ENCODE measurements around the gene KCNH2.

Gene KCNH2

DNA sequence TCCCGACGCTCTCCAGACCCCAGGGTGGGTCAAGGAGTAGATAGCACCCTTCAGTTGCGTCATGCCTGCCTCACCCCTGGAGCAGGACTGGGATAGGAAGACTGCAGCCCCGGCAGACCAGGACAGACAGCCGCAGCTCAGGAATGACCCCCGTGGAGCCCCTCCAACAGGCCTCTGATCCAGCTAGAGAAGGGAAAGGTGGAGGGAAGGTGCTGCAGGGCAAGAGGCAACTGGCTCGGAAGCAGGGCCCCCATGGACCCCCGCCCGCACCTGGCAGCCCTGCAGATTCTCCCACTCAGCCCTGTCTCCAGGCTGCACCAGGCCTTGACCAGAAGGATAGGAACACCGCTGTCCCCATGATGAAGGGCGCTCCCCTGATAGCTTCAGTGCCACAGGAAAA lies 7.7 kb downstream of the KCNH2 start:
- Histone ChIP-seq H3K9ac (ENCODE audit: low read depth, low read length) (no peak overlapping the region), H3K36me3 (ENCODE audit: insufficient read depth, low read length) (no peaks in the 10 kb centered on the region), H3K9me3 (ENCODE audit: control insufficient read depth, insufficient read depth, low read length) (no peaks in the 10 kb centered on the region), H3K4me1 (ENCODE audit: insufficient read depth, low read length) (peaks cover 8% of the 10 kb centered on the region; the same call in 1 of the 2 replicates)

DNA sequence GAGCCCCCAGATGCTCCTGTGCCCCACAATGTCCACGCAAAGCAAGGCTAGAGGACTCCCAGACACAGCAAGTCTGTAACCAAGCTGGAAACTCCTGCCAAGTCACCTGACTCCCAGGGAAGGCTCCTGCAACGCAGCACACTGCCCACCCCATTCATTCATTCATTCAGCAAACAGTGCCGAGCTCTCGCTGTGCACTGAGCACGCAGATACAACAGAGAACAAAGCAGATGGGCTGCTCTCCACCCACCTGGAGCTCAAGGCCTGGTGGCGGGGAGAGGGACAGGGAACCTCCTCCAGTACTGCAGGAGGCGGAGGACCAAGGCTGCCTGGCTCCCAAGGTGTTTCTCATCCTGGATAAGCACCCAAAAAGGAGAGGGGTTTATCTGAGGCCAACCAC lies 8.6 kb downstream of the KCNH2 start:
- H3K4me1 ChIP-seq (ENCODE audit: insufficient read depth, low read length) = peaks cover 6% of the 10 kb centered on the region; the same call in 1 of the 2 replicates

DNA sequence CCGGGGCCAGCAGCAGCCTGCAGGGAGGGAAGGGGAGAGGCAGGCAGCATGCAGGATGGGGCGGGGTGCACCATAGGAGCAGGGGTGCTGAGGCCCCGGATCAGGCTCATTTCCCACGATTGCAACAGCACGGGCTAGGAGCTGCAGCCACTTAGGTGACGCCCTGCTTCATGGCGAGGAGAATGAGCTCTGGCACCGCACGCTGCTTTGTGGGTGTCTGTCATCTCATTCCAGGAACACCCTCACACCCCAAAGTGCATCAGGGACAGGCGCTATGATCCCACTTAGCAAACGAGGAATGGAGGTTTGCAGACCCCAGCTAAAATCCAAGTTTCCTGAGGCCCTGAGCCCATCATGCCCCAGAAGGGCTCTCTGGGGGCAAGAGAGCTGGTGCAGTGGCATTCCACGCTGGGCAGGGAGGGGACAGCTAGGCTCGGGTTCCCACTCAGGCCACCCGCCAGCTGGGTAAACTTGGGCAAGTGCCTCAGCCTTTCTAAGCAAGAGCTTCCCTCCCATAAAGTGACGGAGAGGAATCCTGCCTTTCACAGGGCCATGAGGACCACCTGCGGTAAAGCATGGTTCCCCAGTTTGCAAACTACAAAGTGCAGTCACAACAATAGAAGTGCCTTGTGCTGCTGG lies 9.3 kb downstream of the KCNH2 start:
- Histone ChIP-seq H3K36me3 (ENCODE audit: insufficient read depth, low read length) (no peaks in the 10 kb centered on the region), H3K9ac (ENCODE audit: low read depth, low read length) (no peak overlapping the region), H3K9me3 (ENCODE audit: control insufficient read depth, insufficient read depth, low read length) (no peaks in the 10 kb centered on the region), H3K4me1 (ENCODE audit: insufficient read depth, low read length) (peaks cover 3% of the 10 kb centered on the region; the same call in 1 of the 2 replicates)

More for the DNA sequence above, 8.6 kb downstream of the KCNH2 start:
- Histone ChIP-seq H3K9me3 (ENCODE audit: control insufficient read depth, insufficient read depth, low read length) (no peaks in the 10 kb centered on the region), H3K36me3 (ENCODE audit: insufficient read depth, low read length) (no peaks in the 10 kb centered on the region), H3K9ac (ENCODE audit: low read depth, low read length) (no peak overlapping the region)

DNA sequence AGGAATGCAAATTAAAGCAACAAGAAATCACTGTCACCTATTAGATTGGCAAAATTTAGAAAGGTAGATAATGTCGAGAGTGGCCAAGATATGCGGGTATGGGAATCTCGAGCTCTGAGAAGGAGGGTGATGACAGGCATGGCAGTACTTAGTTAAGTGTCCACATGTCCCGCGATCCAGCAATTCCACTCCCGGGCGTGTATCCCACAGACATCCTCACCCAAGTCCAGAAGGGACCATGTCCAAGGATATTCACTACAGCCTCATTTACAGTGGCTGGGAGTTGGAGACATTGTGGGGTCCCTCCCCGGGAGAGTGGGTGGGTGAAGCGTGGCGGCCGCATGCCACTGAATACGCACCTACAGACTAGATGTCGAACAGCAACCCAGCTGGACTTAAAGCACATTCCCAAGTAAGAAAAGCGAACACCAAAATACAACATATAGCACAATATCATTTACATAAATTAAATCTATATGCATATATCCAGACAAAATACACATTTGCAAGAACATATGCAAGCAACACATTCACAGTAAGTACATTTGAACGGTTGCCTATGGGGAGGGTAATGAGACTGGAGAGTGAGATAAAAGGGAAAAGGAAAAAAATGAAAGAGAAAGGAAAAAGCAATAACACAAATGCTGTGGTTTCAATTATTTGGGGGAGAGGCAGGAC lies 9.9 kb downstream of the KCNH2 start:
- no peak overlapping the region for H3K9ac ChIP-seq (ENCODE audit: low read depth, low read length)
- no peaks in the 10 kb centered on the region for H3K36me3 ChIP-seq (ENCODE audit: insufficient read depth, low read length)
- H3K4me1 ChIP-seq (ENCODE audit: insufficient read depth, low read length) = peaks cover 3% of the 10 kb centered on the region; the same call in 1 of the 2 replicates
- H3K9me3 ChIP-seq (ENCODE audit: control insufficient read depth, insufficient read depth, low read length) = no peaks in the 10 kb centered on the region

DNA sequence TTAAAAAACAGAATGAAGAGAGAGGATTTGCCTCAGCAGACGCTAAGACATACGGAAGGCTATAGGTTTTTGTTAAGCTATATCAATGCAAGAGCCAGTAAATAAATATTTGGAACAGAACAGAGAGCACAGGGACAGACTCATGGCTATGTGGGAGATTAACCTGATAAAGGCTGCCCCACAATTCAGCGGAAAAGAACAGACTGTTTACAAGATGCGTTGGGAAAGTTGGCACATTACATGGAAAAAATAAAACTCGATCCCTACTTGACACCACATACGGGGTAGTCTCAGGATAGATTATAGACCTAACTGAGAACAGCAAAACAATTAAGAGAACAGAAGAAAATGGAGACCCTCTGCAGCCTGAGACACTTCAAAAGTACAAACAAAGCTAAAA lies 10.8 kb downstream of the KCNH2 start:
- Histone ChIP-seq H3K9ac (ENCODE audit: low read depth, low read length) (no peak overlapping the region), H3K9me3 (ENCODE audit: control insufficient read depth, insufficient read depth, low read length) (no peaks in the 10 kb centered on the region), H3K36me3 (ENCODE audit: insufficient read depth, low read length) (no peaks in the 10 kb centered on the region), H3K4me1 (ENCODE audit: insufficient read depth, low read length) (peaks cover 8% of the 10 kb centered on the region)

DNA sequence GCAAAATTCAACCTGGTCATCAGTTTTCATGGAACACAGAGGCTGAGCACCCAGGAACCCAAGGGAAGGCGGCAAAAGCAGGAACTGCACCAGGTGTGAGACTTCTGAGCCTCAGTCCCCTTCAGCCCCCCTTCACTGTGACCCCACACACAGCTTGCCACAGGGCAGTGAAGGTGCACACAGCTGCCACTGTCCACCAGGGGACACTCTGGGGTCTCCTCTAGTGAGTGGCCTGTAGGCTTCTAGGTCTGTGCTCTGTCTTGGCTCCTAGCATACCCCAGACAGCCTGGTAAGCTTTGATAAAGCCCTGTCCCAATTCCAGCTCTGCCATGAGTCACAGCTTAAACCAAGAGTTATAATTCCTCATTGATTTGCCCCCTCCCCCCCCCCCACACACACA lies 12.1 kb downstream of the KCNH2 start:
- Histone ChIP-seq H3K9me3 (ENCODE audit: control insufficient read depth, insufficient read depth, low read length) (no peaks in the 10 kb centered on the region), H3K9ac (ENCODE audit: low read depth, low read length) (no peak overlapping the region), H3K36me3 (ENCODE audit: insufficient read depth, low read length) (no peaks in the 10 kb centered on the region), H3K4me1 (ENCODE audit: insufficient read depth, low read length) (peaks cover 10% of the 10 kb centered on the region)

DNA sequence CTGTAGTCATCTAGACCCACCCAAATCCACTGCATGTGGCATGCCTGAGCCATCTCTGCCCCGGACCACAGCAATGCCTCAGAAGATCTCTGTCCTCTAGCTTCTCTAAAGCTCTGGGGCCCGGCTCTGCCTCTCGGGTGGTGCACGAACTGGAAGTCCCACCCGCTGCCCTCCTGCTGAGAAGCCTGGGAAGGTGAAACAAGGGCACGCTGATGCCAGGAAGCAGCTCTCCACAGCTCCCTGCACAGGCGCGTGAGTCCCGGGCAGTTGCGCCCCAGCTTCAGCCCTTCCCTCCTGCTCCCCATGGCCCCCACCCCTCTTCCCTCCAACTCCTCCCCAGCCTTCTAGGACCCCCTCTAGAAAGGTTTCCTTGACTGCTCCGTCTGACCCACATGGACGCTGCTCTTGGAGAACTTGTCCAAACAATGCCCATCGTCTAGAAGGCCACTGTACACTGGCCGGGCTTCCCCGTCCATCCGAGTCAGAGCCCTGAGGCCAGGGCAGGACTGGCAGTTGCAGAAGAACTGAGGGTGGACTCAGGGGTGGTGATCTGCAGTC lies 12.8 kb downstream of the KCNH2 start:
- Histone ChIP-seq H3K9ac (ENCODE audit: low read depth, low read length) (no peak overlapping the region), H3K9me3 (ENCODE audit: control insufficient read depth, insufficient read depth, low read length) (no peaks in the 10 kb centered on the region), H3K36me3 (ENCODE audit: insufficient read depth, low read length) (no peaks in the 10 kb centered on the region), H3K4me1 (ENCODE audit: insufficient read depth, low read length) (peaks cover 10% of the 10 kb centered on the region)

DNA sequence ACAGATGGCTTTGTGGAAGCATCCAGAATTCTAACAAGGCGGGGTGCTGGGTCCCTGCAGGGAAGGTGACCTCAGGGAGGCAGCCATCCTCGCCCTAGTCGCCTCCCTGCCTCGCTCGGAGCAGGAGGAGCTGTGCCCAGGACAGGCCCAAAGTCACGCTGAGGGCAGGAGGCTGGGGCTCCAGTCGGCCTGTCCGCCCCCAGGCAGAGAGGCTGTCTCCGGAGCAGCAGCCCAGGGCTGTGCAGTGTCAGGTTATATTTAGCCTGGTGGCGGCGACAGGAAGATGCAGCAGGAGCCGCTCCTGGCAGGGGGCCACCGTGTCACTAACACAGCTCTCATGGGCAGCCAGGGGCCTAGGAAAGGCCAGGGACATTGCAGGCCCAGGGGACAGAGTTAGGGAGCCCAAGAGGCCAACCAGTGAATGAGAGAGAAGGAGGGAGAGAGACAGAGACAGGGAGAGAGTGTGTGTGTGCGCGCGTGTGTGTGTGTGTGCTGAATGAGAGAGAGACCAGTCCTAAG lies 13.5 kb downstream of the KCNH2 start:
- peaks cover 8% of the 10 kb centered on the region for H3K4me1 ChIP-seq (ENCODE audit: insufficient read depth, low read length)
- no peak overlapping the region for H3K9ac ChIP-seq (ENCODE audit: low read depth, low read length)
- H3K36me3 ChIP-seq (ENCODE audit: insufficient read depth, low read length) = no peaks in the 10 kb centered on the region
- no peaks in the 10 kb centered on the region for H3K9me3 ChIP-seq (ENCODE audit: control insufficient read depth, insufficient read depth, low read length)

DNA sequence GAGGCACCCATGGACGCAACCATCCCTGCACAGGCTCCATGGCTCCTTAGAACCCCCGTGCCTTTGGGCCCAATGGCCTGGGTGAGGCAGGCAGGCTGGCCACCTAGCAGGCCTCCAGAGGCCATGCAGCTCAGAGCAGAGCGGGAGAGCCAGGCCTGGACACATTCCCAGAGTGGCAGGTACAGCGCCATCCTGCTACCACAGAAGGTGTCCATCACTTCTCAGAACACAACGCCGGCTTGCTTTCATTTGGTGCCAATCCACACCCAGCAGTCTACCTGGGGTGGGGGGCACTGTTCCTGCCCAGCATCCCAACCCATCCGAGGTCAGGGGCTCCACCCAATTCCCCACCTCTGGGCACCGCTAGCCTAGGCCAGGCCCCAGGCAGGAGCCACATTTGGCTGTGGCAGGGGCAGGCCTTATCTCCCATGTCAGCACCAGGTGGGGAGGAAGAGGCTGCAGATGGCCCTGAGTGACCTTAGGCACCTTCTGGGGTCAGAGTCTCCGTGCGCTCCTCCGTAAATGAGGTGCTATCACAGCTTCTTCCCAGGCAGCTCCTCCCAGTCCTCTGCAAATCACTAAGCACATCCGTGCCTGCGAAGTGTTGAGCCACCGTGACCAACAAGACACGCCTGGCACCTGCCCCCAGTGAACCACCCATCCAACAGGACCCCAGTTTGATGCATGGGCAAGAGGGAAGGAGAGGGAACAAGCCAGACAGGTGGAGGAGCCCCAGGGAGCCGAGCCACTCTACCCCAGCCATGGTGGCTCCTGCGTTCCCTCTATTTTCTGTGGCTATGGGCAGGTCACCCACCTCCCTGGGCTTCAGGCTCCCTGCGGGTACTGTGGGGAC lies 14.2 kb downstream of the KCNH2 start:
- Histone ChIP-seq H3K4me1 (ENCODE audit: insufficient read depth, low read length) (peaks cover 6% of the 10 kb centered on the region), H3K36me3 (ENCODE audit: insufficient read depth, low read length) (no peaks in the 10 kb centered on the region), H3K9me3 (ENCODE audit: control insufficient read depth, insufficient read depth, low read length) (no peaks in the 10 kb centered on the region), H3K9ac (ENCODE audit: low read depth, low read length) (no peak overlapping the region)

DNA sequence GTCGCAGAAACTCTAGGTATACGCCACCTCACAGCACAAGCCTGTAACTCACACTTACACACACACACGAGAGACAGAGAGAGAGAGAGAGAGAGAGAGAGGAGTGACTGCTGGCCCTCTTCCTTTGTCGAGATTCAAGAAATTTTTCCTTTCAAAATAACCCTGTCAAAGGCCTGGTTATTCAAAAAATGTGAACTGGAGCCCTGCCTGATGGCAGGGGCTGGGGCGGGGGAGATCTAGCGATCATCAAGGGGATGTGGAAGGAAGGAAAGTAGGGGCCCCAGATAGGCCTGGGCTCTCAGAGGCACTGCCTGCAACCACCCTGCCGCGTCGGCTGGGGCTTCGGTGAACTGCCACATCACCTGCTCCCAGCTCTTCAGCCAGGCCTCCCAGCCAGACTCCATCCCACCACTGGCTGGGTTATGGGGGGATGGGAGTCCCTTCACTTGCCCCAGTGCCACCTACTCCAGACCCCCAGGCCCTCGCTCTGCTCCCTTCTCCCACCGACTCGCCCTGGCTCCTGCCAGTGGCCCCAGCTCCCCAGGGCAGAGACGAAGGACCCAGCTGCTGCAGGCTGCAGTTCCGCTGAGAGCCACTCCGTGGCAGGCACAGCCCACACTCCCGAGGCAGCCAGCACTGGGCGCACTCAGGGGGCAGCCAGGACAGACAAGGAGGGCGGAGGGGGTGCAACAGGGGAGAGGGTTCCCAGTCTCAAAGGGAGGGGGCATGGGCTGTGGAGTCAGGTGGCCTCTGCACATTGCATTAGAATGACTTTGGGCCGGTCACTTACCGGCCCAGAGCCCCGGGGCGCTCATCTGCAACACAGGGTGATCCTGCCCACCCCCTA lies 15.3 kb downstream of the KCNH2 start:
- Histone ChIP-seq H3K4me1 (ENCODE audit: insufficient read depth, low read length) (peaks cover 6% of the 10 kb centered on the region), H3K36me3 (ENCODE audit: insufficient read depth, low read length) (no peaks in the 10 kb centered on the region), H3K9ac (ENCODE audit: low read depth, low read length) (no peak overlapping the region), H3K9me3 (ENCODE audit: control insufficient read depth, insufficient read depth, low read length) (no peaks in the 10 kb centered on the region)

DNA sequence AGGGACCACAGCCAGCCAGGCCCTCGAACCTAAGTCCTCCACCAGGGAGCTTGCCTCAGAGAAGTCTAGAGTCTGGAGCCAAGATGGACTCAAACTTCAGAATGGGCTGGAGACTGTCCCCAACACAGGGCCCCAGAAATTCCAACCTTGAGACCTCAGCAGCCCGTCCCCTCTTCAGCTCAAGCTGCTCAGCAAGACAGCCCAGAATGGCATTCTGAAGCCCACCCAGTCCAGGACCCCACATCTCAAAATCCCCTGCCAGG lies 15.9 kb downstream of the KCNH2 start:
- Histone ChIP-seq H3K36me3 (ENCODE audit: insufficient read depth, low read length) (no peaks in the 10 kb centered on the region), H3K9ac (ENCODE audit: low read depth, low read length) (no peak overlapping the region), H3K9me3 (ENCODE audit: control insufficient read depth, insufficient read depth, low read length) (no peaks in the 10 kb centered on the region), H3K4me1 (ENCODE audit: insufficient read depth, low read length) (peaks cover 6% of the 10 kb centered on the region)

DNA sequence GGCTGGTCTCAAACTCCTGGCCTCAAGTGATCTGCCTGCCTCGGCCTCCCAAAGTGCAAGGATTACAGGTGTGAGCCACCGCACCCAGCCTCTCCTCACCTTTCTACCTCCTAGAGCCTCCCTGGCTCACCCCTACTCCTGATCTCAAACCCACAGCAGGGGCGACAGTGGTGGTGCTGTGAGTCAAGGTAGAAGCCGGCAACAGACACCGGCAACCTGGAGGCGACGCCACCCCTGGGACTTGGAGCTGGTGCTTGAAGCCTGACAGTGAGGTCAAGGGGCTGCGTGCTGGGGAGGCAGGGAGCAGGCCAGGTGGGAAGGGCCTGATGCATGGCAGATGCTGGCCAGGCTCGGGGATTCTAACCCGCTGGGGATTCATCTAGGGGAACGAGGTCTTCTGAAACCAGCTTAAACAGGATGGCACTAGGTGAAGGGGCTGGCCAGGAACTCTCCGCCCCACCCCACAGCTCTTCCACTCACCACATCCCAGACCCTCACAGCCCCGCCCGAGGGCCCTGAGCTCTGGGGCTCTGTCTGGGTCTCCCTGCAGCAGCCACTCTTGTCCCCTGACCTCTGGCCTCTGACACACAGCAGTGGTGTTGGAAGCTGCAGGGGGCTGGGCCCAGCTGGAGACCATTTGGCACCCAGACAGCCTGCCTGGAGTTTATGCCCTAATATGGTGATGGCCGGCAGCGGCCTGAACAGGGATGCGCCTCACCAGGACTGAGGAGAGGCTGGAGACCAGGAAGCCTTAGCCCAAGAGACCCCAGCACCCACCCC lies 16.4 kb downstream of the KCNH2 start:
- H3K9me3 ChIP-seq (ENCODE audit: control insufficient read depth, insufficient read depth, low read length) = no peaks in the 10 kb centered on the region
- H3K9ac ChIP-seq (ENCODE audit: low read depth, low read length) = no peak overlapping the region
- H3K36me3 ChIP-seq (ENCODE audit: insufficient read depth, low read length) = no peaks in the 10 kb centered on the region
- peaks cover 6% of the 10 kb centered on the region for H3K4me1 ChIP-seq (ENCODE audit: insufficient read depth, low read length)

Measured in ES-I3 (cell line).